HPDE6-E6E7 (cell line): ENCODE results near the gene RADIL.

Experiments
- DNase-seq: peaks from one replicate; pipeline ENCODE4 v3.0.0; 2011; ENCODE audit warnings: missing footprints; ENCODE audit errors: extremely low spot score

The RADIL gene

DNA sequence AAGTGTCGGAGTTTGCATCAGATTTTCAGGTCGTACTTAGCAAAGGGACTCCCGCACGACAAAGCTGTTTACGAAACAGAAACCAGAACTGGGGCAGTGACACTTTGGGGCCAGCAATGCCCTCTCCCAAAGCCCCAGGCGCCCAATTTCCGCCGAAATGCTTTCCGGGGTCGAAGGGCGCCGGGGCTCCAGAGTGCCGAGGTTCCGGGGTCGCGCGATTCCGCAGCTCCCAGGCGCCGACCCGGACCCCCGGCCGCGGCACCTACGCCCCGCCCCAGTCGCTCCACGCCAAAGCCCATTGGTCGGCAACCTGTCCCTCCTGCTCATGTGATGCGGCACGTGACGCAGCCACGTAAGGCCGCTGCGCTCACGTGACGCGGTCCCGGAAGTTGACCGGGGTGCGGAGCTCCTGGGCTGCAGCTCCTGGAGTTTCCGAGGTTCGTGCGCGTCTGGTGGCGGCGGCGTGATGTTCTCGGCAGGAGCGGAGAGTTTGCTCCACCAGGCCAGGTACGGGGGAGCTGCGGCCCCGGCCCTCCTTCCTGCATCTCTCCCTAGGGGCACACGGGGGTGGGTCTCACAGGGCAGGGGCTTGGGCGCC lies 108.2 kb downstream of the RADIL start, which contains the start of gene AP5Z1:
Gene AP5Z1, plus strand, starts transcription at position 374 of the 598 bp plus-strand sequence. Its CDS starts 93 bp downstream, at position 467.
- peak; percentile 99 for DNase-seq

DNA sequence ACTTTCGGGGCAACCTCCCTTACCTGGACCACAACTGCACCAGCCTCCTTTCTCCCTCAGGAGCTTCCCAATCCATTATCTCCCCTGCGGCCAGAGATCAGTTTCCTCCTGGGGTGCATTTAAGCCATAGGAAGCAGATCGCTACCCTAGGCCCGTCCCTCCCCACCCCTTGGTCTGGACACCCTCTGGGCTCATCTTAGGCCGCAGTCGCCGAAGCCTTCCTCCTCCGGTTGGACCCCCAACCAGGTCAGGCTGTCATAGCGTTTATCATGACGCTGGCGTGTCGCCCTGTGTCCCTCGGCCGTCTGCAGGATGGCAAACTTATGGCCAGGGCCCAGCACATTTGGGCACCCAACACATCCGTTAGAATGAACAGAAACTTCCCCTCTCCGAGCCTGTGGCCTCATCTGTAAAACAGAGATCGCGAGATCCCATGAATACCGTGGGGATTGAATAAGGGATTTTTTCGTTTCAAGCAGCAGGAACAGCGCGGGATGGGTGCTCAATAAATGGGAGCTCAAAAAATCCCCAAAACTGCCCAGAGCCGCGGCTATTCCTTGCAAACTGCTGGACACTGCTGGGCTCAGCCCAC lies 108.8 kb downstream of the RADIL start:
- DNase-seq, result peak; percentile 64

DNA sequence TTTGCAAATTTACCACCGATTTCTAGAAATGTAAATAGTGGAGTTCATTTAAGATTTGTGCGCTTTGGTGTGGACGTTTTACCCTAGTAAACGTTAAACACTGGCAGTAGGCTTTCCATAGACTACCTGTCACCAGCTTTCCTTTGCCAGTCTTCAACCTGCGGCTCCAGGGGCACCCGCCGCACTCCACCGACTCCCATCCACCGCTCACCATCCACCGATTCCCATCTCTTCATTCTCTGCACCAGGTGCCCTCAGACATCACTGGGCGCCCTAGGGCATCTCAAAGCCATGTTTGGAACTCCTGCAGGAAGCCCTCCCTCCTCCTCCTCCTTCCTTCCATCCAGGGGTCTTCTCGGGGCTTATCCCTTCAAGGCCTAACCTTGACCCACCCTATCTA lies 109.5 kb downstream of the RADIL start:
- no peak for DNase-seq

DNA sequence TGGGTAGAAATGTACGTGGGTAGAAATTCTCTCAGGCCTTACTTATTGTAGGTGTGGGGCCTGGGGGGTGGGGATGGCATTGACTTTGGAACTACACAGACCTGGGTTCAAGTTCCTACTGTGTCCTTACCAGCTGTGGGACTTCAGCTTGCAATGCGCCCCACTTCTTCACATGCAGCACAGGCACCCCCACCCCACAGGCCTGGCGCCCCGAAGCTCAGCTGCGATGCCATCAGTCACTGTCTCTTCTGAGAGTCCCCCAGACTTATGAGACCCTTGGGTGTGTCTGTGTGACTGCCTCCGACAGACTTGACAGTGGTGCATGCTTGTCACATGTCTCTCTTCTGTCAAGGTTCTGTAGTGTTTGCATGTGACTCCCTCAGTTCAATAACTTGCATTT lies 111.2 kb downstream of the RADIL start:
- DNase-seq, result no peak

DNA sequence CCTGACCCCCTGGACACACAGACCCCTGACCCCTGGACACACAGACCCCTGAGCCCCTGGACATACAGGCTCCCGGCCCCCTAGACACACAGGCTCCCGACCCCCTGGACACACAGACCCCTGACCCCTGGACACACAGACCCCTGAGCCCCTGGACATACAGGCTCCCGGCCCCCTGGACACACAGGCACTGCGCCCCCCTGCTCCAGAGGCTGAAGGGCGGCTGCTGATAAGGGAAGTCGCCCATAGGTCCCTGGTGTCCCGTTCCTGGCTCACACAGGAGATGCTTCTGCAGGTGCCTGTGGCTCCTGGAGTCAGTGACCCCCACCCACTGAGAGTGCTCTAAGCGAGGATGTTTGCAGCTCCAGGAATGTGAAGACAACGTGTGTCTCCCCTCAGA lies 111.8 kb downstream of the RADIL start:
- DNase-seq, result no peak

DNA sequence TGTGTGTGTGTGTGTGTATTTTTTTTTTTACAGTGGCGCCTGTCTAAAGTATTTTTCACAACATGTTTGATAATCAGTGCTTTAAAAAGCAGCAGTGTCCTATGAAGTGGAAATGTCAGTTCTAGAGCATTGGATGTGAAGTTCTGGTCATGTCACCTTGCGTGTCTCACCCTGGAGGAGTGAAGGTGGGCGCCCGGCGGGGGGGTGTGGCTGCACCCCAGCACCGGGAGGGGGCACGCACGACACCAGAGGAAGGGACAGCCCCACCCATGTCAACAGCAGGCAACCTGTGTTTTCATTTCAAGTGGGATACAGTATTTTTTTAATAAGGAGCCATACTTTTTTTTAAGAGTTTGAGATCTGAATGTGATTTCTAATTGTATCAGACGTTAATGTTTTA lies 112.6 kb downstream of the RADIL start:
- DNase-seq, result no peak

DNA sequence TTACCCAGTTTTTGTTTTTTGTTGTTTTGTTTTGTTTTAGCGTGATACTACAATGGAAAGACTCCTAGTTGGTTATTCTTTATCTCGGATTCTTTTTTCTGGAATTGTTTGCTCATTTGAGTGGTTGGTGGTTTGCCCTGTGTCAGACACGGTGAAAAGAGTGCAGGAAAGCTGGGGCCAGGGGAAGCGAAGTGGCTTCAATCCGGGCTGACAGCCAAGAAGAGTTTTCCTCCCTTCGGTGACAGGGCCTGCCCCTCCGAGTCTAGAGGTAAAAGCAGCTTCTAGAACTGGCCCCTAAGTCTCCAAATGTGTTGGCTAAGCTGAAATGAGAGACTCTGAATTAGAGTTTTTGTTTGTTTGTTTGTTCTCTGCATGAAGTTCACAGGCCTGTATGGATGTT lies 113.8 kb downstream of the RADIL start:
- DNase-seq, result no peak

DNA sequence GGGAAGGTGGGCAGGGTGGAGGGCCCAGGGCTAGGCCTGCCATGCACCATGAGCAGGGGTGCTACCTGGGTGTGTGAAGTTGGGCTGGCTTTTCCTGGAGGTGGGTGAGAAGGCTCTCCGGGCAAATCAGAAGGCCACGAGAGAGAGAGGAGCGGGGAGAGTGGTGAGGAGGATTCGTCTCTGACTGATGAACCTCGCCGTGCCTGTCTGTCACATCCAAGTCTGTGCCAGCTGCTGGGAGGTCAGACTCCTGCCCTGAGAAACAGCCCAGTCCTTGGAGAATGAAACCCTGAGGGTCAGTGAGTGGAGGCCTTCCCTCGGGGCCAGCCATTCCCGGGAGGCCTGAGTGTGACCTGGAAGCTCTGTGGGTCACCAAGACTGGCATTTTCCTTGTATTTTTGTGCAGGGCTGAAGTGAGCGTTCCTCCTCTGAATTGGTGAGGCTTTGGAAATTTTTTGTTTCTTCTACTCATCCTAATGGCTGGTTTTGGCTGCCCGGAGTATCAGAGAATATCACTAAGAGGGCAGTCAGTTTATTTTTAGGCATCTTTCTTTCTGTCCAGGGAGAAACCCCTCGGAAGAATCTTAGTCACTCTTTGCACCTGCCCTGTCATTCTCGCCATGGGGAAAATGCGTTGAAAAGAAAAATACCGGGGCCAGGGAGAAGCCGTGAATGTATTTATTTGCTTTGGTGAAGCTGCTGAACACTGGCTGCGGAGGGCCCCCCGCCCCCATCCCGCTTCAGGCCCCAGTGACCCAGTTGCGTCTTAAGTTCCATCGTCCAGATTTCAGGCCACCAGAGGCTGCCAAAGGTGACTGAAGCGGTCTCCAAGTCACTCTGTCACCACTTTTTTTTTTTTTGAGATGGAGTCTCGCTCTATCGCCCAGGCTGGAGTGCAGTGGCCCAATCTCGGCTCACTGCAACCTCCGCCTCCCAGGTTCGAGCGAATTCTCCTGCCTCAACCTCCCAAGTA lies 114.6 kb downstream of the RADIL start:
- DNase-seq, result no peak

DNA sequence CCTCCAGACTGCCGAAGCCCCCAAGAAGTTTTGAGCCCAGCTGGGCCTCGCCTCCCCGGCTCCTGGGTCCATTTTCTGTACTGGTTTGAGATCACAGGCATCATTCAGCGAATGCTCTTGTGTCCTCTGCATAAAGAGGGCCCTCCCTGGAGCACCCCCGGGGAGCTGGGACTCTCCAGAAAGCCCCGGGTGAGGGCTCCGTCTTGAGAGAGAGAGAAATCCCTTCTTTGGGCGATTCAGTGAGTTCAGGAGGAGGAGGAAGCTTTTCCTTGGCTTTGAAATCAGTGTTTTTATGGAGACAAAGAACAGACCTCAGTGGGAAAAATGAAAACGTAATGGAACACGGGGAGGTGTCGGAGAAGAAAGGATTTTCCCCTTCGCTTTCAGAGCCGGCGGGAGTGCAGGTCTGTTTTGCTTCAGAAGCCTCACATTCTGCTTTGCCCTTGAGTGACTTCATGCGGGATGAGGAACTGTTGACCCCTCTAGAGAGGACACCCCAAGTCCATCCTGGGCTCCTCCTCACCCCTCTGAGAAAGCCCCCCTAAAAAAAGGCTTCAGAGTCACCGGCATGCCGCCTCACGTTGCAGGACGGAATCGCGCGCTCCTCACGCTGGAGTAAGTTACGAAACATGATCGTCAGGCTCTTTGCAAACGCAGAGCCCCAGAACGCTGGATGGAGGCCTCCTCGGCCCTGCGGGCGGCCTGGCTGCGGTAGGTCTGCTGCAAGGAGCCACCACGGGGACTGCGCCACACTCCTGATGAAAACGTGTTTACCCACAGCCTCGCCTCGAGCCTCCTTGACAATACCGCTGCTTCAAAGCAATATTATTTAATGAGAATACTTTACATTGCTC lies 116.6 kb downstream of the RADIL start:
- DNase-seq, result no peak

DNA sequence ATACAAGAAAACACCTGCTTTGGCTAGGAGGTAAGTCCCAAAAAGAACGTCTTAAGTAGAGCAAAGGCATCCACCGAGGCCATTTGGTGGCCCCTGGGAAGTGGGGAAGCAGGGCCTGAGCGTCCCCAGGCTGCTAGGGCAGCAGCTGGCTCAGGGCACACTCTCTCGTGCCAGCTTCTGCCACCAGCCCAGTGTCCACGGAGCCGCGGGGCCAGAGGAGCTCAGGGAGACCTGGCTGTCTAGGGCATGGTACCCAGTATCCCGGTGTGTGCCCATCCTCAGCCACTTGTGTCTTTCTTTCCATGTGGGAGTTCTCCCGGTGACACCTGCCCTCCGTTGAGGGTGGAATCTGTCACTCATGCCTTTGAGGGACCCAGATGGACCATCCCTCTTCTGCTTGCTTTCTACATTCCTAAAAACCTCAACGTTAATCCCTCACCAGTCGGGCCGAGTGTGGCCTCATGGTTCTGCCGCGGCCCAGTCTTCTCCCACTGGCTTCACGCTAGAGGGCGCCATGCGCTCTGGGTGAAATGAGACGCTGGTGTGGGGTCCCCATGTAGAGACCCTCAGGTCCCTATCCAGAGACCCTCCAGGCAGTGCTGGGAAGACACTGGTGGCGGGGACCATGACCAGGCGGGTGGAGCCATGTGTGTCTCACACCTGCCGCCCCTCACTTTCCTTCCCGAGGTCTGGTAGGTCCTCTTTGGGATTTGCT lies 117.6 kb downstream of the RADIL start:
- no peak for DNase-seq

DNA sequence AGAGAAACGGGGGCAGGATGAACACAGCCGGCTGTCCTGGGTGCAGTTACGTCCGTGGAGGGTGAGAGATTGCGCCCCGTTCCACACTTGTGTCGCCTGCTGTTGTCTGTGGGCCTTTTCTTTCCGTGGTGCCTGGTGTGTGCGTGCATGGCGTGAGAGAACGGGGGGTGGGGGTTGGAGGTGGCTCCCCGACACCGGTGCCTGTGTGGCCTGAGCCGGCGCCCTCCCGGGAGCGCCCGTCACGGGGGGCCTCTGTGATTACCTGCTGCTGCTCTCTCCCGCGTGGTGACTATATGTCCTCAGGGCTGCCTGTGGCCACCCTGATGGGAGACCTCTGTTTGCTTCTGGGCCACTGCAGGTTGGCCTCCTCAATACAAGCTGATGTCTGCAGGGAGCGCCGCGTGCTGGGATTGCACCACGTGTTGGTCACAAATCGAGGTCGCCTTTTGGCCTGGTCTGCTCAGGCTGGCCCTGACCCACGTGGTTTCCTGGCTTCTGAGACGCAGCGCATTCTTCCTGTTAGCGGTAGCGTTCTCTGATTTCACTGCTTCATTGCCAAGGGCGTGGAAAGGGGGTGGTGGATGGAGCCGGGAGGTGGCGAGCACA lies 119.0 kb downstream of the RADIL start:
- DNase-seq, result no peak

DNA sequence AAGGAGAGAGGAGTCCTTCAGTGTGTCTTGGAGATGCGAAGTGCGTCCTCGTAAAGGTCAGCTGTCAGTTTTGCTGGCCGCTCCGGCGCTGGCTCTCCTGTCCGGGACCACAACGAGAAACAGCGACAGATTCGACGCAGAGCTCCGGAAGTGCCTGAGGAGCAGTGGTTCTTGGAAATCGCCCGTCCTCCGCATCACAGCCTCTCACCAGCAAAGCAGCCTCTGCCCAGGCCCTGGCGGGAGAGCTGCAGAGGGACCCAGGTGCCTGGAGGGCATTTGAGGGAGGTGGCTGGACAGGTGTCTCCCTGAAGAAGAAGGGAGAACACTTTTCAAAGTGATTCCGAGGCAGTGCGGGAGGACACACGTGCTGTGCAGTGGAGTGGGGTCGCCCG lies 119.7 kb downstream of the RADIL start:
- DNase-seq, result no peak

DNA sequence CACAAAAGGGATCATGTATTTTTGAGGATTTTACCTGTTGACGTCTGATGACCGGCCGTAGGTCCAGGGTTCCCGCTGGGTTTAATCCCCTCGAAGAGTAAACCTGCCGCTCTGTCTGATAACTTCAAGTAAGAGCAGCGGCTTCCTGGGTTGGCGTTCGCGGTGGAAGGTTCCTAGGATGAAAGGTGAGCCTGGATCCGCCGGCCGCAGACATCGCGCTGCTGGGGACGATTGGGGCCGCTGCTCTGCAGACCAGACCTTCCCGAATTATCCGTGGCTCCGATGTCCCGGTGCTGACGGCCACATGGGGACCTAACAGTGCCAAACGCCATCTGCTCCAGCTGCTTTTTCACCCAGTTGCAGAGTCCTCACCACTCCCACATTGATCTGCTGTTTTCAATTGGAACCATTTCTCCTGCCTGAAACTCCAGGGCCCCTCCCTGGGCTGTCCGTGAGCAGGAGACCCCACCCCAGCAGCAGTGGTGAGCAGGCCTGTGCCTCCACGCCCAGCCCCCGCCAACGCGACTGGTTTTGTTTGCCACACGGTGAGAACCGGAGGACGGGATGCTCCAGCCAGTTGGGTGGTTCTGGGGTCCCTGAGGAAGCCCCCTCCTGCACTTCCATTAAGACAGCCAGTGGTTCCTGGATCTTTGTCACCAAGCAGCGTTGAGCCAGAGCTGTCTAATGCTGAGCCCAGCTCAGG lies 120.3 kb downstream of the RADIL start:
- DNase-seq, result no peak

DNA sequence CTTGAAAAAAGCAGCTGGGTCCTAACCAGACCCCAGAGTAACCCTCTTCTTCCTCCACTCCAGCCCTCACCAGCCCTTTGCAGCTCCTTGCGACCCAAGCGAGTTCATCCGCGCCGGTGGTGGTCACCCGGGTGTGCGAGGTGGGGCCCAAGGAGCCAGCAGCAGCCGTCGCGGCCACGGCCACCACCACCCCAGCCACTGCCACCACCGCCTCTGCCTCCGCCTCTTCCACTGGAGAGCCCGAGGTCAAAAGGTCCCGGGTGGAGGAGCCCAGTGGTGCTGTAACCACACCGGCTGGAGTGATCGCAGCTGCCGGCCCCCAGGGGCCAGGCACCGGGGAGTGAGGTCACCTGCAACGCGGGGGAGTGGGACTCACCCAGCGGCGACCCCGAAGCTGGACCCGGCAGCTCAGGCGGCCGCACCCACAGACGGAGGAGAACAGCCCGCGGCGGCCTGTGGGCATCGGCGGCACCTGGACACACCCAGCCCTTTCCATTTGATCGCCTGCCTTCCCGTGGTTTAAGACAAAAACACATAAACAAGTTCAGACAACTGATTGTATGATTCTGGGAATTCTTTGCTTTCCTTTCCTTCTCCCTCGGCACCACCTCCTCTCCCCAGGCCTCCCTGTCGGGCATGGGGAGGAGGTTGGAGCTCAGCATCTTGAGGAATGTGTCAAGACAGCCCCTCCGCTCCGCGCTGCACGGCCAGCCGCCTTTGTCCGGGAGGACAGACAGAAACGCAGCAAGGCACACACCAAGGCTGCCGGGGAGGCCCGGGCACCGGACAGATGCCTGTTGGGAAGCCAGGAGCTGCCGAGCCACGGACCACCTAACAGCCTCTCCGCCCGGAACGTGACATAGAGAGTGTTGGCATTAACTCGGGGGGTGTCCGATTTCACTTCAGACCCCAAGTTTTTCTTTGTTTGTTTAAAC lies 121.1 kb downstream of the RADIL start:
- DNase-seq, result no peak

DNA sequence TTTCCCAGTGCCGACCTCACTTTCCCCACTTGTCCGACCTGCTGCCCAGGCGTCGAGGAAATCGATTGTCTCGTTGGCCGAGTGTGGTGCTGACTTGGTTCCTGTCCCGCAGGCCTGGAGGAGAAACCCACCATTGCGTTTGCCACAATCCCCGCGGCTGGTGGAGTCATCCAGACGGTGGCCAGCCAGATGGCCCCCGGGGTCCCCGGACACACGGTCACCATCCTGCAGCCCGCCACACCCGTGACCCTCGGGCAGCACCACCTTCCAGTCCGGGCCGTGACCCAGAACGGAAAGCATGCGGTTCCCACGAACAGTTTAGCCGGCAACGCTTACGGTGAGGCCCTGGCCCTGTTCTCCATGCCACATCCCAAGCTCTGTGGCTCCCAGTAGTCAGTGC lies 122.6 kb downstream of the RADIL start:
- DNase-seq, result no peak

DNA sequence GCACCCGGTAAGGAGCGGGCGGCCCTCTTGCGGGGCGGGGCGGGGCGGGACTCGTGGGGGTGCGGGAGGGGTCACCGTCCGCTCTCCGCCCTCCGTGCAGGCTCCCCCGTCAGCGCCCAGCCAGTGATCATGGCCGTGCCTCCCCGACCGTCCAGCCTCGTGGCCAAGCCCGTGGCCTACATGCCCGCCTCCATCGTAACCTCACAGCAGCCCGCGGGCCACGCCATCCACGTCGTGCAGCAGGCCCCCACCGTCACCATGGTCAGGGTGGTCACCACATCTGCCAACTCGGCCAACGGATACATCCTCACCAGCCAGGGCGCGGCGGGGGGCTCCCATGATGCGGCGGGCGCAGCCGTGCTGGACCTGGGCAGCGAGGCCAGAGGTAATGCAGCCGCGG lies 124.3 kb downstream of the RADIL start:
- DNase-seq, result no peak

DNA sequence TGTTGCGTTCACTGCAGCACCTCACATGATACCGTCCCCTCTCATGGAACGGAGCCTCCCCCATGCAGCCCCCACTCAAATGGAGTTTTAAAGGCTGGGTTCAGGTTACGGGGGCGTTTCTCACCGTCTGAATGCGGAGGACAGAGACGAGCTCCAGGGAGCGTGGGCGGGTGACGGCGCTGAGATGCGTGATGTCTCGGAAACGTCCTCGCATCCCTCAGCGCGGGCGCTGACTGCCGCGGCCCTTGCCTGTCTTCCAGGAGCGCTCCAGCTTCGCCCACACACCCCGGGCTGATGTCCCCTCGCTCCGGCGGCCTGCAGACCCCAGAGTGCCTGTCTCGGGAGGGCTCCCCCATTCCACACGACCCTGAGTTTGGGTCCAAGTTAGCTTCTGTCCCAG lies 124.7 kb downstream of the RADIL start:
- no peak for DNase-seq

DNA sequence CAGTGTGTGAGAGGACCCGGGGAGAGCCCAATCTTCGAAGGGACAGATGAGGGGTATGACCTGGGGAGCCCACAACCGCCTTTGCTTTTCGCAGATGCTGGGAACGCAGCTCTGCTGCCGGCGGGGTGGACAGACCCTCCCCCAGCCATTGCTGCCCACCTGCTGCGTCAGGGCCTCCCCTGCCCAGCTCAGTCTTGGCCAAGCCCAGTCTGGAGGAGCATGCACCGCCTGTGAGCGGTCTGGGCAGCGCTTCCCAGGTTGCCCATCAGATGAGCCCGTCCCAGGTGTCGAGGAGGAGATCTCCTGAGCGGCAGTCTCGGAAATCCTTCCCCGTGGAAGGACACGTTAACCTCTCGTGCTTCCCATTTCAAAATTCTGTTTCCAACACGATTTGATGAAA lies 125.4 kb downstream of the RADIL start:
- no peak for DNase-seq

DNA sequence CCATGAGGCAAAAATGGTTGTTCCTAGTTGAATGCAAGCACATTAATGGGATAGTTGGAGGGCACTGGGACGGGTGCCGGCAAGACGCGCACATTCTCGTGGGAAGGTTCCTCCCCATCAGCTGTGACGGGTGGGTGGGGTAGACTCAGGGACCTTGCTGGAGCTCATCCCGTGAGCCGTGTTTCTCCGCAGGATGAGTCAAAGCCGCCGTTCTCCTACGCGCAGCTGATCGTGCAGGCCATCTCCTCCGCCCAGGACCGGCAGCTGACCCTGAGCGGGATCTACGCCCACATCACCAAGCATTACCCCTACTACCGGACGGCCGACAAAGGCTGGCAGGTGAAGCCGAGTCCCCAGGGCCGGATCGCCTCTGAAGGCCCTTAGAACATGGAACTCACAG lies 128.5 kb downstream of the RADIL start:
- DNase-seq, result no peak
